22Rv1 (cell line): Measurements from ENCODE around the gene EFCAB14.

ENCODE experiments used
- ZFX ChIP-seq: fragments of 450-650 bp; IDR thresholded peaks from 2 replicates; pipeline ENCODE4 v1.6.1; 2017; ENCODE audit warnings: antibody characterized with exemption, borderline replicate concordance
- TF ChIP-seq, protein P1 (sequence below): fragments of 450-650 bp; IDR thresholded peaks from 2 replicates; pipeline ENCODE4 v1.5.1; 2017; ENCODE audit warnings: mild to moderate bottlenecking

DNA sequence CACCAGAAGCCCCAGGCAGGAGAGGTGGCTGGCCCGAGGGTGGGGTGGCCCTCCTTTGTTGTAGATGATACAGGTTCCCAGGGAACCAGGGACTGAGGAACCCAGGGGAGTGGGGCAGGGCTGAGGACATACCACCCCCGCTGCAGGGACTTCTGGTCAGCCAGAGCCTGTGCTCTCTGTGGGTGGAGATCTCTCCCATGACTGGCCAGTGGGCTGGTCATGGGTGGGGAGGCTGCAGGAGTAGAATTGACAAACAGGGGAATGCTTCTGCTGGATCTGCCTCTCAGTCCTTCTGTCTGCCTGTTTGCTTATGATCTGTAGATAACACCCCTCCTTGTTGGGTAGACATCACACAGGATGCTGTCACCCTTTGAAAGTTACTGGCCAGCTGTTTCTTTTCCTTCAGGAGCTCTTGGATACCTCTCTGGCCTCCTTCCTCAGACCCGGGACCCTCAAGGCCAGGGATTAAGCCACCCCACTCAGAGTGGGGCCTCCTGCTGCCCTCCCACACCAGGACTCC, 2.8 kb upstream of the EFCAB14 start:
- TF ChIP-seq, protein P1, sequence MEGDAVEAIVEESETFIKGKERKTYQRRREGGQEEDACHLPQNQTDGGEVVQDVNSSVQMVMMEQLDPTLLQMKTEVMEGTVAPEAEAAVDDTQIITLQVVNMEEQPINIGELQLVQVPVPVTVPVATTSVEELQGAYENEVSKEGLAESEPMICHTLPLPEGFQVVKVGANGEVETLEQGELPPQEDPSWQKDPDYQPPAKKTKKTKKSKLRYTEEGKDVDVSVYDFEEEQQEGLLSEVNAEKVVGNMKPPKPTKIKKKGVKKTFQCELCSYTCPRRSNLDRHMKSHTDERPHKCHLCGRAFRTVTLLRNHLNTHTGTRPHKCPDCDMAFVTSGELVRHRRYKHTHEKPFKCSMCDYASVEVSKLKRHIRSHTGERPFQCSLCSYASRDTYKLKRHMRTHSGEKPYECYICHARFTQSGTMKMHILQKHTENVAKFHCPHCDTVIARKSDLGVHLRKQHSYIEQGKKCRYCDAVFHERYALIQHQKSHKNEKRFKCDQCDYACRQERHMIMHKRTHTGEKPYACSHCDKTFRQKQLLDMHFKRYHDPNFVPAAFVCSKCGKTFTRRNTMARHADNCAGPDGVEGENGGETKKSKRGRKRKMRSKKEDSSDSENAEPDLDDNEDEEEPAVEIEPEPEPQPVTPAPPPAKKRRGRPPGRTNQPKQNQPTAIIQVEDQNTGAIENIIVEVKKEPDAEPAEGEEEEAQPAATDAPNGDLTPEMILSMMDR, result no peak
- no peak for TF ChIP-seq ZFX
